Parathyroid adenoma (tissue), 2 donors: Measurements from ENCODE around the gene FAM110D.

Experiments
- H2AFZ ChIP-seq: fragments of 300-600 bp; sonication (generic); one replicate; pipeline ENCODE4 v1.7.0; 2017; ENCODE audit warnings: antibody characterized with exemption, mild to moderate bottlenecking
- H3K27ac ChIP-seq: fragments of 300-600 bp; sonication (generic); one replicate; pipeline ENCODE4 v1.7.0; 2017
- H3K27me3 ChIP-seq: fragments of 300-600 bp; sonication (generic); one replicate; pipeline ENCODE4 v1.7.0; 2017; ENCODE audit warnings: low read length; ENCODE audit not compliant: control insufficient read depth, insufficient read depth
- H3K36me3 ChIP-seq: fragments of 300-600 bp; sonication (generic); one replicate; pipeline ENCODE4 v1.7.0; 2017; ENCODE audit warnings: low read length; ENCODE audit not compliant: control insufficient read depth, insufficient read depth
- H3K4me1 ChIP-seq: fragments of 300-600 bp; sonication (generic); one replicate; pipeline ENCODE4 v1.7.0; 2017; ENCODE audit warnings: control low read depth
- H3K4me2 ChIP-seq: fragments of 300-600 bp; sonication (generic); one replicate; pipeline ENCODE4 v1.7.0; 2017; ENCODE audit warnings: low read length
- H3K4me3 ChIP-seq: fragments of 300-600 bp; sonication (generic); one replicate; pipeline ENCODE4 v1.7.0; 2017; ENCODE audit warnings: low read depth, low read length
- H3K79me2 ChIP-seq: fragments of 300-600 bp; sonication (generic); one replicate; pipeline ENCODE4 v1.7.0; 2017; ENCODE audit warnings: control low read depth
- H3K9ac ChIP-seq: fragments of 300-600 bp; sonication (generic); one replicate; pipeline ENCODE4 v1.7.0; 2017; ENCODE audit warnings: mild to moderate bottlenecking
- H3K9me3 ChIP-seq: fragments of 300-600 bp; sonication (generic); one replicate; pipeline ENCODE4 v1.7.0; 2017; ENCODE audit warnings: low read length; ENCODE audit not compliant: control insufficient read depth
- CTCF ChIP-seq: fragments of 300-600 bp; sonication (generic); IDR thresholded peaks from one replicate; pipeline ENCODE4 v1.7.0; 2017; ENCODE audit warnings: antibody characterized with exemption, mild to moderate bottlenecking
- donor health status: primary hyperparathyroidism.

FAM110D gene

GRCh38 chr1:26132128-26132833 is 26.6 kb upstream of the FAM110D start:
- no peak overlapping the region for H3K4me2 ChIP-seq
- no peak overlapping the region for H3K4me3 ChIP-seq
- no peaks in the 10 kb centered on the region for H3K27me3 ChIP-seq
- H2AFZ ChIP-seq, result no peak overlapping the region
- H3K4me1 ChIP-seq, result no peaks in the 10 kb centered on the region
- no peaks in the 10 kb centered on the region for H3K79me2 ChIP-seq
- no peaks in the 10 kb centered on the region for H3K9me3 ChIP-seq
- H3K27ac ChIP-seq, result no peak overlapping the region
- H3K9ac ChIP-seq, result no peak overlapping the region
- no peaks in the 10 kb centered on the region for H3K36me3 ChIP-seq
- TF ChIP-seq CTCF, result no peak

DNA sequence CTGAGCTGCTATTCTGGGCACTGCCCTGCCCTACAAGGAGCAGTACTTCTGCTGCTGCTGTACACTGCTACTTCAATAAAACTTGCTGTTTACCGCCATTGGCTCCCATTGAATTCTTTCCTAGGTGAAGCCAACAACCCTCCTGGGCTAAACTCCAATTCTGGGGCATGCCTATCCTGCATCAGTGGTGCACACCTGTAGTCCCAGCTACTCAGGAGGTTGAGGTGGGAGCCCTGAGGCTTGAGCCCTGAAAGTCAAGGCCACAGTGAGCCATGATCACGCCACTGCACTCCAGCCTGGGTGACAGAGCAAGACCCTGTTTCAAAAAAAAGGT is 26.1 kb upstream of the FAM110D start:
- Histone ChIP-seq H3K4me2 (no peak overlapping the region), H3K4me3 (no peak overlapping the region)

GRCh38 chr1:26134466-26134865 is 24.4 kb upstream of the FAM110D start:
- no peak overlapping the region for H3K4me3 ChIP-seq
- H3K79me2 ChIP-seq, result no peaks in the 10 kb centered on the region
- no peak overlapping the region for H3K4me2 ChIP-seq
- no peak for TF ChIP-seq CTCF
- no peak overlapping the region for H3K27ac ChIP-seq
- no peaks in the 10 kb centered on the region for H3K27me3 ChIP-seq
- no peak overlapping the region for H3K9ac ChIP-seq
- no peak overlapping the region for H2AFZ ChIP-seq
- H3K9me3 ChIP-seq, result no peaks in the 10 kb centered on the region
- H3K36me3 ChIP-seq, result no peaks in the 10 kb centered on the region
- no peaks in the 10 kb centered on the region for H3K4me1 ChIP-seq

More for the DNA sequence above, 26.1 kb upstream of the FAM110D start:
- H3K9me3 ChIP-seq, result no peaks in the 10 kb centered on the region
- H2AFZ ChIP-seq, result no peak overlapping the region
- H3K9ac ChIP-seq, result no peak overlapping the region
- no peaks in the 10 kb centered on the region for H3K79me2 ChIP-seq
- no peaks in the 10 kb centered on the region for H3K36me3 ChIP-seq
- no peaks in the 10 kb centered on the region for H3K4me1 ChIP-seq
- H3K27me3 ChIP-seq, result no peaks in the 10 kb centered on the region
- no peak overlapping the region for H3K27ac ChIP-seq
- TF ChIP-seq CTCF, result no peak

DNA sequence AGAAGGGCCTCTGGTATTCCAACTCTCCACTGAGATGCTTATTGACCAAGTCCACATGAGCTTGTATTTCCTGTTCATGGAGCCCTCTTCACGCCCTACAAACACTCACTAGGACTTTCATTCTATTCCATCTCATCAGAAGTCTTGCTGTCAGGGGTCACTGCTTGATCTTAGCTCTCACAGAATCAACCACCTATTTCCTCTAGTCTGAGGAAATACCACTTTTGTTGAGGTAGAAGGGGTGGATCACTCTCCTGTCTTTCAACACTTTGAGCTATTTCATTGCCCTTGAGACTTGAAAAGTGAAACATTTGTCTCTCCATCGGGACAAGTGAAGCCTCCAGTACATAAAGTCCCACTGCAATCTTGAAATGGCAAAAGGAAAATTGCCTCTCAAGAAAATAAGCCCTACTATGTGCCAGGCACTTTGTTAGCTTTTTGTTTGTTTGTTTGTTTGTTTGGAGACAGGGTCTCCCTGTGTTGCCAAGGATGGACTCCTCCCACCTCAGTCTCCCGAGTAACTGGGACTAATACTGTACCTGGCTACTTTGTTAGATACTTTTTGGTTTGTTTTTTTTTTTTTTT is 19.8 kb upstream of the FAM110D start:
- Histone ChIP-seq H3K4me1 (no peaks in the 10 kb centered on the region), H3K9ac (no peak overlapping the region), H3K36me3 (no peaks in the 10 kb centered on the region), H3K4me3 (no peak overlapping the region), H3K27ac (no peak overlapping the region), H2AFZ (no peak overlapping the region), H3K27me3 (no peaks in the 10 kb centered on the region), H3K79me2 (no peaks in the 10 kb centered on the region), H3K4me2 (no peak overlapping the region), H3K9me3 (no peaks in the 10 kb centered on the region)
- no peak for TF ChIP-seq CTCF

GRCh38 chr1:26142159-26142558 is 16.7 kb upstream of the FAM110D start:
- H3K79me2 ChIP-seq, result no peaks in the 10 kb centered on the region
- H3K9ac ChIP-seq, result no peak overlapping the region
- no peaks in the 10 kb centered on the region for H3K4me1 ChIP-seq
- H3K9me3 ChIP-seq, result no peaks in the 10 kb centered on the region
- H3K36me3 ChIP-seq, result no peaks in the 10 kb centered on the region
- no peak overlapping the region for H2AFZ ChIP-seq
- no peak overlapping the region for H3K4me3 ChIP-seq
- H3K27ac ChIP-seq, result no peak overlapping the region
- H3K4me2 ChIP-seq, result no peak overlapping the region
- no peak for TF ChIP-seq CTCF
- no peaks in the 10 kb centered on the region for H3K27me3 ChIP-seq
